Immature natural killer cell (primary cell): ENCODE data around the gene CCPG1. TPM values are rescaled to one million over a fixed set of nuclear protein-coding genes. Genes with fewer than 3 reads are reported as not detected.
A peak's percentile ranks its signal among the peaks of the same experiment; 100 is the strongest.

Source experiments
- DNase-seq, 3 donors: peaks; one replicate each; pipeline ENCODE4 v3.0.0; 2022; ENCODE audit warnings: mixed read lengths in 1 of 3
- H3K27ac Mint-ChIP-seq, 6 donors: one replicate each; pipeline ENCODE4 v1.8.0; 2020; ENCODE audit warnings: mixed read lengths in 6 of 6, mild to moderate bottlenecking in 5 of 6, inconsistent platforms in 4 of 6, moderate library complexity in 3 of 6
- H3K27me3 Mint-ChIP-seq, 3 donors: one replicate each; pipeline ENCODE4 v1.8.0; 2020 to 2021; ENCODE audit warnings: low read depth in 3 of 3, mild to moderate bottlenecking in 3 of 3, mixed read lengths in 3 of 3, moderate library complexity in 3 of 3, inconsistent platforms in 1 of 3
- H3K36me3 Mint-ChIP-seq, 3 donors: one replicate each; pipeline ENCODE4 v1.8.0; 2020; ENCODE audit warnings: mixed read lengths in 3 of 3, inconsistent platforms in 2 of 3, mild to moderate bottlenecking in 2 of 3
- H3K4me1 Mint-ChIP-seq, 2 donors: one replicate each; pipeline ENCODE4 v1.8.0; 2020; ENCODE audit warnings: inconsistent platforms in 2 of 2, mild to moderate bottlenecking in 2 of 2, mixed read lengths in 2 of 2, moderate library complexity in 1 of 2
- H3K4me3 Mint-ChIP-seq, 5 donors: one replicate each; pipeline ENCODE4 v1.8.0; 2020; ENCODE audit warnings: mild to moderate bottlenecking in 5 of 5, mixed read lengths in 5 of 5, inconsistent platforms in 3 of 5, moderate library complexity in 3 of 5
- H3K9me3 Mint-ChIP-seq, 6 donors: one replicate each; pipeline ENCODE4 v1.8.0; 2020; ENCODE audit warnings: mild to moderate bottlenecking in 6 of 6, mixed read lengths in 6 of 6, inconsistent platforms in 4 of 6, moderate library complexity in 3 of 6
- polyA plus RNA-seq, 3 donors: library from polyadenylated mRNA; unstranded; fragments of 300-500 nt; fragmentation: Illumina TruSeq; gene quantifications; one replicate each; pipeline ENCODE4 v1.2.3, GENCODE V29; 2021

CCPG1 gene
- polyA plus RNA-seq, 3 donors from 2014 or later, result 40.9 to 89.3 (median 65.3) TPM

- no peaks in the 10 kb centered on the region for H3K9me3 Mint-ChIP-seq
- DNase-seq, result no peak
- H3K4me3 Mint-ChIP-seq, result no peak overlapping the region
- H3K27ac Mint-ChIP-seq, result peak overlapping the region in 1 of 6 donors; percentile 45
- H3K4me1 Mint-ChIP-seq, result peaks cover 4 to 13% of the 10 kb centered on the region in 2 donors
- H3K36me3 Mint-ChIP-seq, result peaks cover 0 to 14% (median 7%) of the 10 kb centered on the region in 3 donors
- no peaks in the 10 kb centered on the region for H3K27me3 Mint-ChIP-seq
Measured at GRCh38 chr15:55327387-55327786, 80.8 kb downstream of the CCPG1 start.

GRCh38 chr15:55322467-55322866, 85.7 kb downstream of the CCPG1 start:
- Mint-ChIP-seq H3K27me3 (peaks cover 5 to 11% (median 7%) of the 10 kb centered on the region in 3 donors), H3K27ac (peak overlapping the region in 1 of 6 donors; percentile 24), H3K36me3 (peaks cover 6 to 7% (median 7%) of the 10 kb centered on the region in 3 donors), H3K9me3 (no peaks in the 10 kb centered on the region), H3K4me1 (peaks cover 37 to 55% of the 10 kb centered on the region in 2 donors), H3K4me3 (peak overlapping the region in 1 of 5 donors; percentile 10)
- DNase-seq, result no peak

- Mint-ChIP-seq H3K9me3 (no peaks in the 10 kb centered on the region), H3K4me3 (peak overlapping the region in 1 of 5 donors; percentile 25), H3K4me1 (peaks cover 43 to 70% of the 10 kb centered on the region in 2 donors), H3K27me3 (peaks cover 7 to 11% (median 7%) of the 10 kb centered on the region in 3 donors), H3K36me3 (peaks cover 7 to 9% (median 7%) of the 10 kb centered on the region in 3 donors), H3K27ac (peak overlapping the region in 2 of 6 donors; percentile 4 to 57)
- DNase-seq, result no peak
Measured at GRCh38 chr15:55320963-55321362, 87.2 kb downstream of the CCPG1 start.

- no peaks in the 10 kb centered on the region for H3K9me3 Mint-ChIP-seq
- DNase-seq, result no peak
- peaks cover 7 to 9% (median 7%) of the 10 kb centered on the region in 3 donors for H3K36me3 Mint-ChIP-seq
- peaks cover 48 to 78% of the 10 kb centered on the region in 2 donors for H3K4me1 Mint-ChIP-seq
- H3K4me3 Mint-ChIP-seq, result peak overlapping the region; percentile 64 to 100 (median 73)
- peak overlapping the region; percentile 43 to 100 (median 78) for H3K27ac Mint-ChIP-seq
- H3K27me3 Mint-ChIP-seq, result peaks cover 7 to 11% (median 7%) of the 10 kb centered on the region in 3 donors
Measured at GRCh38 chr15:55320238-55320550, 88.0 kb downstream of the CCPG1 start.

DNA sequence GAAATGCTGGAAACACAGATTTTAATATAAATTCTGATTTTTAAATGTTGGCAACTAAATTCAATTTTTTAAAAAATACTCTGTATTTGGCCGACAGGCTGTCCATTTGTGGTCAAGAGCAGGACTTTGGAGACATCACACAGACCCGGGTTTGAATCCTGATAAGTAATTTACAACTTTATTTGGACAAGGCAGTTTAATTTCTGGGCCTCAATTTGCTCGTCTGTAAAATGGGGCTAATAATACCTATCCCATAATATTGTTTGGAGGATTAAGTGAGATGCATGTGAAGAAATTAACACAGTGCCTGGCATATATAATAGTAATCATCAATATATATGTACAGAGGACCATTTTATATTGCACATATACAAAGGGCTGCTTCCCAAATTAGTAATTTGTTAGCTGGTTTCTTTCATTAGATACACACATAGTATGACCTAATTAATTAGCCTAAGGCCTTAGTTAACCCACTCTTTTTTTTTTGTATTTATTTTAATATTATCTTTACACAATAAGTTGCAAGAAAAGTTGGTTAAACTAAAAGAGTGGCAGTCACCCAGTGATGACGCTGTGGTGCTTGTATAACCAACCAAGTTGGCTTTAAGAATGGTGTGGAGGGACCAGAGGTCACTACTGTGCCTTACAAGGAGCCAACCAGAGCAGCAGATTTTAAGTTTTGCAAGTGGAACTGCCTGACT, 88.5 kb downstream of the CCPG1 start:
- DNase-seq, result no peak
- Mint-ChIP-seq H3K27me3 (peaks cover 7 to 11% (median 7%) of the 10 kb centered on the region in 3 donors), H3K4me3 (peak overlapping the region; percentile 99 to 100 (median 100)), H3K9me3 (no peaks in the 10 kb centered on the region), H3K4me1 (peaks cover 53 to 83% of the 10 kb centered on the region in 2 donors), H3K27ac (peak overlapping the region; percentile 98 to 100 (median 99)), H3K36me3 (peaks cover 7 to 9% (median 7%) of the 10 kb centered on the region in 3 donors)

DNA sequence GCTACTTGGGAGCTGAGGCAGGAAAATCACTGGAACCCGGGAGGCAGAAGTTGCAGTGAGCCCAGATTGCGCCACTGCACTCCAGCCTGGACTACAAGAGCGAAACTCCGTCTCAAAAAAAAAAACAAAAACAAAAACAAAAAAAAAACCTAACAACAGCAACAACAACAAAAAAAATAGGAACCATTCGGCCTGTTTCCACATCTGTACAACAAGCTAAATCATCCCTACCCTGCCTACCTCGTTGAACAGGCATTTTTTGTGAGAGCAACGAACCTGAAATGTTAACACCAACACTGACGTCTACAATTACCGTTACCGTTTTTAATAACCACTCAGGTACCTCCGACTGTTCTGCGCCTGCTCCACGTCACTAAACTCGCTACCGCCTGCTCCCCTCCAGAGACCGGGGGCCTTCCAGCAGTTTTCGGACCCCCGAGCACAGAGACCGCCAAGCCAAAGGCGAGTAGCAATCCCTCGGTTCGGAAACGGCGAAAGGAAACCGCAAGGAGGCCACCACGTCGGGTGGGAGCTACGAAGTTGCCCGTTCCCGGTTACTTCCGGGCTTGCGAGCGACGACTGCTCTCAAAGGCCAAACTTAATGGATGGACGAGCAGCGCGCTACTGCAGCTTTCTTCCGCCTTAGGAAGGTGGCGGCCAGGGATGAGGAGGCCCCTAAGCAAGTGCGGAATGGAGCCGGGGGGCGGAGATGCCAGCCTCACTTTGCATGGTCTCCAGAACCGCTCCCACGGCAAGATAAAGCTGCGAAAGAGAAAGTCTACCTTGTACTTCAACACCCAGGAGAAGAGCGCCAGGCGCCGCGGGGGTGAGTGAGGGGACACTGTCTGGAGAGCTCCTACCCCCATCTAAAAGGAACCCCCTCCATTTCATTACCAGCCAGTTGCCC, 89.3 kb downstream of the CCPG1 start, which contains the start of the genes PIGB and PIGBOS1:
Gene PIGB, plus strand, starts transcription at position 635 of the 907 bp plus-strand sequence. Its CDS starts 29 bp downstream, at position 664.
Gene PIGBOS1, minus strand, starts transcription at position 536 of the 907 bp plus-strand sequence. CDS start 1,331 bp downstream, outside the sequence.
- H3K36me3 Mint-ChIP-seq, result peaks cover 7 to 9% (median 7%) of the 10 kb centered on the region in 3 donors

More for the DNA sequence above, 89.3 kb downstream of the CCPG1 start, which contains the start of the genes PIGB and PIGBOS1:
- Mint-ChIP-seq H3K9me3 (no peaks in the 10 kb centered on the region), H3K4me1 (peaks cover 59 to 90% of the 10 kb centered on the region in 2 donors), H3K27ac (peak within 1 kb of the TSS; percentile 98 to 100 (median 99)), H3K4me3 (peak within 1 kb of the TSS; percentile 99 to 100 (median 100)), H3K27me3 (peaks cover 7 to 11% (median 7%) of the 10 kb centered on the region in 3 donors)
- peak; percentile 85 to 86 (median 86) for DNase-seq

Other genes starting within 250 kb of the CCPG1 start
- gene RSL24D1, start 211.4 kb downstream of the CCPG1 start, polyA plus RNA-seq, result 100 to 1,000 TPM in 2 of 3 donors, 10 to 100 TPM in 1; 76.2 to 123 (median 105) TPM
- 100 to 1,000 TPM in 2 of 3 donors, 10 to 100 TPM in 1; 99.6 to 157 (median 150) TPM for gene RAB27A, start 118.5 kb downstream of the CCPG1 start, polyA plus RNA-seq
- 10 to 100 TPM; 26.2 to 46.7 (median 34.9) TPM for gene PIGBOS1, start 89.2 kb downstream of the CCPG1 start, polyA plus RNA-seq
- 10 to 100 TPM in 2 of 3 donors, 1 to 10 TPM in 1; 5.9 to 28.4 (median 19.7) TPM for gene PIGB, start 89.1 kb downstream of the CCPG1 start, polyA plus RNA-seq
- gene PIERCE2, start 136 bp upstream of the CCPG1 start, polyA plus RNA-seq, result 1 to 10 TPM in 1 of 3 donors, not detected in 2; 1.0 TPM
- not detected for gene DNAAF4, start 99.9 kb upstream of the CCPG1 start, polyA plus RNA-seq
- not detected for gene PYGO1, start 180.0 kb upstream of the CCPG1 start, polyA plus RNA-seq